ENCODE data around the gene BTBD1.
A peak's percentile ranks its signal among the peaks of the same experiment; 100 is the strongest.

The BTBD1 gene

GRCh38 chr15:83106994-83107840 is 40.2 kb upstream of the BTBD1 start, which contains the start of gene TM6SF1:
Gene TM6SF1, plus strand, starts transcription at chr15:83107645. Its CDS starts 36 bp downstream, at chr15:83107681.
- TF ChIP-seq CTCF (IDR thresholded peaks at IDR 0.05; ENCODE audit: borderline replicate concordance, extremely low read depth, low read length, poor library complexity, severe bottlenecking) = no peak
- TF ChIP-seq EZH2 (IDR thresholded peaks at IDR 0.05; ENCODE audit: borderline replicate concordance, low read depth, low read length, severe bottlenecking) = no peak
- H3K4me2 ChIP-seq (ENCODE audit: insufficient read depth, low read length) = peak within 1 kb of the TSS; percentile 66
- peak within 1 kb of the TSS; percentile 7 to 56; a peak in 3 of 4 replicates for H3K4me3 ChIP-seq (ENCODE audit: low read depth in 1 of 2, low read length in 2 of 2)
- DNase-seq (peak; percentile 37), ATAC-seq (ENCODE audit: insufficient read depth, low read depth) (peak; percentile 52)
- peak within 1 kb of the TSS; percentile 61 for H3K27ac ChIP-seq (ENCODE audit: low read length)
- H3K36me3 ChIP-seq (ENCODE audit: insufficient read depth, low read length) = no peaks in the 10 kb centered on the region
- peak within 1 kb of the TSS; percentile 43 for H3K9ac ChIP-seq (ENCODE audit: low read depth, low read length)
- no peaks in the 10 kb centered on the region for H3K27me3 ChIP-seq (ENCODE audit: insufficient read depth, low read length, poor library complexity)
- peaks cover 26% of the 10 kb centered on the region for H3K4me1 ChIP-seq (ENCODE audit: insufficient read depth, low read length)
- peak within 1 kb of the TSS; percentile 64 for H2AFZ ChIP-seq (ENCODE audit: low read depth, low read length)
- H3K79me2 ChIP-seq (ENCODE audit: insufficient read depth, low read length) = no peaks in the 10 kb centered on the region
- H3K9me3 ChIP-seq (ENCODE audit: insufficient read depth, low read length, severe bottlenecking) = no peaks in the 10 kb centered on the region
- H4K20me1 ChIP-seq (ENCODE audit: insufficient read depth, low read length) = no peaks in the 10 kb centered on the region

GRCh38 chr15:83105440-83105839 is 38.4 kb upstream of the BTBD1 start:
- Histone ChIP-seq H2AFZ (ENCODE audit: low read depth, low read length) (no peak overlapping the region), H3K4me1 (ENCODE audit: insufficient read depth, low read length) (peaks cover 26% of the 10 kb centered on the region), H3K4me3 (ENCODE audit: low read depth in 1 of 2, low read length in 2 of 2) (no peak overlapping the region), H3K79me2 (ENCODE audit: insufficient read depth, low read length) (no peaks in the 10 kb centered on the region), H3K27ac (ENCODE audit: low read length) (no peak overlapping the region), H3K9ac (ENCODE audit: low read depth, low read length) (no peak overlapping the region), H3K36me3 (ENCODE audit: insufficient read depth, low read length) (no peaks in the 10 kb centered on the region), H3K27me3 (ENCODE audit: insufficient read depth, low read length, poor library complexity) (no peaks in the 10 kb centered on the region), H3K9me3 (ENCODE audit: insufficient read depth, low read length, severe bottlenecking) (no peaks in the 10 kb centered on the region), H4K20me1 (ENCODE audit: insufficient read depth, low read length) (no peaks in the 10 kb centered on the region), H3K4me2 (ENCODE audit: insufficient read depth, low read length) (no peak overlapping the region)
- ATAC-seq (ENCODE audit: insufficient read depth, low read depth) = no peak
- TF ChIP-seq EZH2 (IDR thresholded peaks at IDR 0.05; ENCODE audit: borderline replicate concordance, low read depth, low read length, severe bottlenecking) (no peak), CTCF (IDR thresholded peaks at IDR 0.05; ENCODE audit: borderline replicate concordance, extremely low read depth, low read length, poor library complexity, severe bottlenecking) (no peak)
- no peak for DNase-seq

GRCh38 chr15:83104141-83104540 is 37.1 kb upstream of the BTBD1 start:
- Histone ChIP-seq H3K4me3 (ENCODE audit: low read depth in 1 of 2, low read length in 2 of 2) (no peak overlapping the region), H3K36me3 (ENCODE audit: insufficient read depth, low read length) (no peaks in the 10 kb centered on the region), H3K27me3 (ENCODE audit: insufficient read depth, low read length, poor library complexity) (no peaks in the 10 kb centered on the region), H3K79me2 (ENCODE audit: insufficient read depth, low read length) (no peaks in the 10 kb centered on the region), H4K20me1 (ENCODE audit: insufficient read depth, low read length) (no peaks in the 10 kb centered on the region), H3K9ac (ENCODE audit: low read depth, low read length) (no peak overlapping the region), H3K4me1 (ENCODE audit: insufficient read depth, low read length) (peaks cover 25% of the 10 kb centered on the region), H3K27ac (ENCODE audit: low read length) (no peak overlapping the region), H3K4me2 (ENCODE audit: insufficient read depth, low read length) (no peak overlapping the region), H2AFZ (ENCODE audit: low read depth, low read length) (no peak overlapping the region), H3K9me3 (ENCODE audit: insufficient read depth, low read length, severe bottlenecking) (no peaks in the 10 kb centered on the region)
- ATAC-seq (ENCODE audit: insufficient read depth, low read depth) = no peak
- TF ChIP-seq EZH2 (IDR thresholded peaks at IDR 0.05; ENCODE audit: borderline replicate concordance, low read depth, low read length, severe bottlenecking) = no peak
- no peak for TF ChIP-seq CTCF (IDR thresholded peaks at IDR 0.05; ENCODE audit: borderline replicate concordance, extremely low read depth, low read length, poor library complexity, severe bottlenecking)
- no peak for DNase-seq
